Uterine smooth muscle cell (primary cell): Measurements from ENCODE around the gene MTO1. TPM values are rescaled to one million over a fixed set of nuclear protein-coding genes. Genes with fewer than 3 reads are reported as not detected.

Experiments used
- total RNA-seq: library from RNA; depleted of rRNA; stranded (reverse); fragments of >200 nt; gene quantifications from 2 replicates; pipeline ENCODE4 v1.2.3, GENCODE V29; 2014

The MTO1 gene, protein sequence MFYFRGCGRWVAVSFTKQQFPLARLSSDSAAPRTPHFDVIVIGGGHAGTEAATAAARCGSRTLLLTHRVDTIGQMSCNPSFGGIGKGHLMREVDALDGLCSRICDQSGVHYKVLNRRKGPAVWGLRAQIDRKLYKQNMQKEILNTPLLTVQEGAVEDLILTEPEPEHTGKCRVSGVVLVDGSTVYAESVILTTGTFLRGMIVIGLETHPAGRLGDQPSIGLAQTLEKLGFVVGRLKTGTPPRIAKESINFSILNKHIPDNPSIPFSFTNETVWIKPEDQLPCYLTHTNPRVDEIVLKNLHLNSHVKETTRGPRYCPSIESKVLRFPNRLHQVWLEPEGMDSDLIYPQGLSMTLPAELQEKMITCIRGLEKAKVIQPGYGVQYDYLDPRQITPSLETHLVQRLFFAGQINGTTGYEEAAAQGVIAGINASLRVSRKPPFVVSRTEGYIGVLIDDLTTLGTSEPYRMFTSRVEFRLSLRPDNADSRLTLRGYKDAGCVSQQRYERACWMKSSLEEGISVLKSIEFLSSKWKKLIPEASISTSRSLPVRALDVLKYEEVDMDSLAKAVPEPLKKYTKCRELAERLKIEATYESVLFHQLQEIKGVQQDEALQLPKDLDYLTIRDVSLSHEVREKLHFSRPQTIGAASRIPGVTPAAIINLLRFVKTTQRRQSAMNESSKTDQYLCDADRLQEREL
- total RNA-seq = 43.4 and 51.1 TPM in 2 replicates

DNA sequence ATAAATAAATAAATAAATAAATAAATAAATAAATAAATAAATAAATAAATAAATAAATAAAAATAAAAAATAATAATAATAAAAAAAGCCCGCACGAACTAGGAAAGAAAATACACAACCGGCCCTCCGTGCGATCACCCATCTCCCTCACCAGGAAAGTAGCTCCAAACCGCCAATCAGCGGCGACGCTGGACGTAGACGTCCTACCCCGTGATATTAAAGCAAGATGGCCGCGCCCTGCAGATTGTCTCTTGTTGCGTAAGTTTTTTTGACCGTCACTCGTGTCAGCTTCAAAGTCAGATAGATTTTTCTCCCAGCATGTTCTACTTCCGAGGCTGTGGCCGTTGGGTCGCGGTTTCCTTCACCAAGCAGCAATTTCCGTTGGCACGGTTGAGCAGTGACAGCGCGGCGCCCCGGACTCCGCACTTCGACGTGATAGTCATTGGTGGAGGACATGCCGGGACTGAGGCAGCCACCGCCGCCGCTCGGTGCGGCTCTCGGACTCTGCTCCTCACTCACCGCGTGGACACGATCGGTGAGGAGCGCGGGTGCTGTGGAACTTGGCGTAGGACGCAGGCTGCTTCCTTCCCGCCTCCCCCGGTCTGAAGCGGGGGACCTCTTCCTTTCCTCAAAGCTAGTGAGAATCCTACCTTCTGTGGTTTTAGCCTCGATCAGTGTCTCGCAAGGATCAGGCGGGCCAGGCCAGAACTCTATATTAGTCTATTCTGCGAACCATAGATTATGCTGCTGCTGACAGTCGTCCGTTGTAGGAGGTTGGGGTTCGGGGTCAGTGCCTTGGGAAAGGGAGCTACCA is at the start of gene MTO1:
Gene MTO1, plus strand, starts transcription at position 201 of the 814 bp plus-strand sequence. Its CDS starts 118 bp downstream, at position 319.

DNA sequence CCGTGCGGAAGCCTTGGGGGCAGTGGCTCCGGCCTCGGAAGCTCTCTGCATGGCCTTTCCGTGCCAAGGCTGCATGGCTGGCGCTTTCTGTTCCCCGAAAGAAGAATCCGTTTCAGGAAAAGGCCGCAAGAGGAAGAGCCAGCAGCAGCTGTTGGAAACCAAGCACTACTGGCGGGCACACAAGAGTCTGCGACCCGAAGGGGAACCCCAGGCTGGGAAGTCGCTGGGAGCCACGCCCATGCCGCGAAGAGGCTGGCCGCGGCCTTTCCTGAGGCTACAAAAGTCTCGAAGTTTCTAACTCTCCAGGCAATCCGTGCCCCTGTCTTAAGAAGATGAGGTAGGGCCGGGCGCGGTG is 9.5 kb upstream of the MTO1 start, which contains the start of gene CGAS:
Gene CGAS, minus strand, starts transcription at position 191 of the 355 bp plus-strand sequence. Its CDS starts 116 bp downstream, at position 75.

GRCh38 chr6:73520688-73521350 is 59.3 kb downstream of the MTO1 start, which contains the start of gene EEF1A1:
Gene EEF1A1, minus strand, starts transcription at chr6:73521032. Its CDS starts 1,006 bp downstream, at chr6:73520026.

Other genes with a start within 250 kb of the MTO1 start
- gene KHDC1L, start 236.2 kb upstream of the MTO1 start, total RNA-seq = 0.50 TPM in 1 of 2 replicates, not detected in the other
- 3.9 and 6.2 TPM in 2 replicates for gene KHDC1, start 198.5 kb upstream of the MTO1 start, total RNA-seq
- not detected in 2 replicates for gene DPPA5, start 107.5 kb upstream of the MTO1 start, total RNA-seq
- gene KHDC3L, start 99.1 kb upstream of the MTO1 start, total RNA-seq = 0.12 TPM in 1 of 2 replicates, not detected in the other
- gene OOEP, start 91.8 kb upstream of the MTO1 start, total RNA-seq = not detected in 2 replicates
- under 0.01 and 2.7 TPM in 2 replicates for gene DDX43, start 66.9 kb upstream of the MTO1 start, total RNA-seq
- gene CGAS, start 9.4 kb upstream of the MTO1 start, total RNA-seq = 6.1 and 7.4 TPM in 2 replicates
- gene EEF1A1, start 59.3 kb downstream of the MTO1 start, total RNA-seq = 18,177 and 24,670 TPM in 2 replicates
- 32.6 and 51.2 TPM in 2 replicates for gene SLC17A5, start 192.3 kb downstream of the MTO1 start, total RNA-seq
- gene CD109, start 234.5 kb downstream of the MTO1 start, total RNA-seq = 42.9 and 44.8 TPM in 2 replicates